ENCODE data around the gene TPRN.

- TF ChIP-seq CTCF (IDR thresholded peaks at IDR 0.05; ENCODE audit: insufficient read depth, low read depth, low read length), result no peak
- no peak for TF ChIP-seq EZH2 (IDR thresholded peaks at IDR 0.05; ENCODE audit: insufficient read depth, low read length)
These were observed 16.5 kb downstream of the TPRN start for GRCh38 chr9:137183980-137184595.
